BJ (cell line): ENCODE measurements around the gene MCRIP2. TPM values are rescaled to one million over a fixed set of nuclear protein-coding genes. Genes with fewer than 3 reads are reported as not detected.

Experiments used
- CTCF ChIA-PET: fragments of 350-600 bp; formaldehyde crosslinking; extraction: SDS; loops from one replicate; lab custom pipeline; 2021; ENCODE audit warnings: antibody characterized with exemption, inconsistent platforms; lab: Yijun Ruan, JAX
- POLR2A ChIA-PET: fragments of 300-600 bp; sonication (Branson Sonifier 250); formaldehyde crosslinking; extraction: SDS; loops from one replicate; lab custom pipeline; 2021; ENCODE audit warnings: antibody characterized with exemption; lab: Charles Lee
- DNase-seq: peaks from one replicate; pipeline ENCODE4 v3.0.0-alpha.2; 2011; ENCODE audit warnings: low read depth
- H3K27me3 ChIP-seq: 2 replicates; pipeline ENCODE4 v1.6.0; 2011; ENCODE audit warnings: low read length; ENCODE audit not compliant: control insufficient read depth, insufficient read depth
- H3K36me3 ChIP-seq: 2 replicates; pipeline ENCODE4 v1.5.1; 2011; ENCODE audit warnings: low read length; ENCODE audit not compliant: control insufficient read depth, insufficient read depth
- H3K4me3 ChIP-seq: 2 replicates; pipeline ENCODE4 v1.5.1; 2011; ENCODE audit warnings: low read depth, mild to moderate bottlenecking, control low read depth, low read length
- polyA plus RNA-seq: library from polyadenylated mRNA; depleted of rRNA; stranded (reverse); fragments of >200 nt; gene quantifications from 2 replicates; pipeline ENCODE4 v1.2.3, GENCODE V29; 2011
- TF ChIP-seq, protein P1 (sequence below): IDR thresholded peaks from 2 replicates; pipeline ENCODE4 v1.5.1; 2011; ENCODE audit warnings: low read depth, mild to moderate bottlenecking, control low read depth, inconsistent platforms, low read length, moderate library complexity; ENCODE audit not compliant: insufficient read depth

MCRIP2 gene
- polyA plus RNA-seq, 1 experiment: 16.5 TPM

GRCh38 chr16:680625-680945 lies 39.0 kb downstream of the MCRIP2 start:
- TF ChIP-seq, protein P1, sequence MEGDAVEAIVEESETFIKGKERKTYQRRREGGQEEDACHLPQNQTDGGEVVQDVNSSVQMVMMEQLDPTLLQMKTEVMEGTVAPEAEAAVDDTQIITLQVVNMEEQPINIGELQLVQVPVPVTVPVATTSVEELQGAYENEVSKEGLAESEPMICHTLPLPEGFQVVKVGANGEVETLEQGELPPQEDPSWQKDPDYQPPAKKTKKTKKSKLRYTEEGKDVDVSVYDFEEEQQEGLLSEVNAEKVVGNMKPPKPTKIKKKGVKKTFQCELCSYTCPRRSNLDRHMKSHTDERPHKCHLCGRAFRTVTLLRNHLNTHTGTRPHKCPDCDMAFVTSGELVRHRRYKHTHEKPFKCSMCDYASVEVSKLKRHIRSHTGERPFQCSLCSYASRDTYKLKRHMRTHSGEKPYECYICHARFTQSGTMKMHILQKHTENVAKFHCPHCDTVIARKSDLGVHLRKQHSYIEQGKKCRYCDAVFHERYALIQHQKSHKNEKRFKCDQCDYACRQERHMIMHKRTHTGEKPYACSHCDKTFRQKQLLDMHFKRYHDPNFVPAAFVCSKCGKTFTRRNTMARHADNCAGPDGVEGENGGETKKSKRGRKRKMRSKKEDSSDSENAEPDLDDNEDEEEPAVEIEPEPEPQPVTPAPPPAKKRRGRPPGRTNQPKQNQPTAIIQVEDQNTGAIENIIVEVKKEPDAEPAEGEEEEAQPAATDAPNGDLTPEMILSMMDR: no peak
- H3K27me3 ChIP-seq: no peaks in the 10 kb centered on the region
- ChIA-PET POLR2A (no interaction called here), CTCF (interaction anchor here (1.3 to 4.5 kb wide), 4 partner anchors 13 to 60 kb away, joined by 3 to 20 read pairs (median 6); partner anchors contain the start of genes CIAO3 and RHOT2)
- H3K4me3 ChIP-seq: peak overlapping the region; percentile 69
- H3K36me3 ChIP-seq: peaks cover 21% of the 10 kb centered on the region
- DNase-seq: no peak

- no peak for DNase-seq
- Histone ChIP-seq H3K27me3 (no peaks in the 10 kb centered on the region), H3K4me3 (peak overlapping the region; percentile 69), H3K36me3 (peaks cover 21% of the 10 kb centered on the region)
- TF ChIP-seq, protein P1: peak; percentile 21; the same call in 1 of the 2 replicates
- CTCF ChIA-PET: interaction anchor here (1.3 to 4.5 kb wide), 3 partner anchors 14 to 39 kb away, joined by 4 to 20 read pairs (median 7); partner anchors contain the start of gene RHOT2
- POLR2A ChIA-PET: no interaction called here
Measured at GRCh38 chr16:680967-681745, 39.5 kb downstream of the MCRIP2 start.

- H3K27me3 ChIP-seq: no peaks in the 10 kb centered on the region
- TF ChIP-seq, protein P1: no peak
- H3K4me3 ChIP-seq: no peak overlapping the region
- peaks cover 23% of the 10 kb centered on the region for H3K36me3 ChIP-seq
- ChIA-PET POLR2A (no interaction called here), CTCF (interaction anchor here (1.4 to 4.5 kb wide), 2 partner anchors 14 to 38 kb away, joined by 4 to 20 read pairs; partner anchors contain the start of gene RHOT2)
- DNase-seq: no peak
Measured at GRCh38 chr16:681746-682427, 40.3 kb downstream of the MCRIP2 start.

DNA sequence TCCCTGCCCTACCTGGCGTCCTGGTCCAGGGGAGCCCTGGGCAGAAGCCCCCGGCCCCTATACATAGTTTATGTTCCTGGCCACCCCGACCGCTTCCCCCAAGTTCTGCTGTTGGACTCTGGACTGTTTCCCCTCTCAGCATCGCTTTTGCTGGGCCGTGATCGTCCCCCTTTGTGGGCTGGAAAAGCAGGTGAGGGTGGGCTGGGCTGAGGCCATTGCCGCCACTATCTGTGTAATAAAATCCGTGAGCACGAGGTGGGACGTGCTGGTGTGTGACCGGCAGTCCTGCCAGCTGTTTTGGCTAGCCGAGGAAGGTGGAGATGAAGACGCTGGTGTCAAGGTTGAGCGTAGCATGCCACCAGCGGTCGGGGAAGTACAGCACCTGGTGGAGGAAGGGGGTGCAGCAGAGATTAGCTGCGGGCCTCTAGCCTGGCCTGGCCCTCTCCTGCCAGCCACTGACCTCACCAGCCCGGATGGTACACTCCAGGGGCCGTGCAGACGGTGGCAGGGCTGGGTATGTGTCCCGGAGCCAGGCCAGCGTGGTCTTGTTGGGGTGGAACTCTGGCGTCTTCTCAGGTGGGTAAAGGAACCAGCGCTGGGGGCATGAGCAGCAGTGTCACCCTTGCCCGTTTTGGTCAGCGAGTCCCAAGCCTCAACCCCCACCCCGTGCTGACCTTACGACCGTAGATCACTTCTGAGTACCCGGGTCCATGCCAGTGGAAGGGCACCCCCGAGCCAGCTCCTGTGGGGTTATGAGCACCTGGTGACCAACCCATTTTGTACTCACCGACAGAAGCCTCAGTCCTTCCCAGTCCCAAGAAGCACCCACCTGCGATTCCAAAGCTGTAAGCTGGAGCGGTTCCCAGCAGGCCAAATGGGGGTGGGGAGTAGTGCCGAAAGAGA lies 41.1 kb downstream of the MCRIP2 start:
- Histone ChIP-seq H3K36me3 (peaks cover 23% of the 10 kb centered on the region), H3K27me3 (no peaks in the 10 kb centered on the region), H3K4me3 (no peak overlapping the region; the same call in 1 of the 2 replicates)
- TF ChIP-seq, protein P1: no peak
- CTCF ChIA-PET: interaction anchor here (4.5 kb wide), 1 partner anchor 15 kb away, joined by 20 read pairs; the partner anchor contains the start of gene RHOT2
- no peak for DNase-seq
- POLR2A ChIA-PET: no interaction called here
